ENCODE results near the gene PTDSS2. TPM values are rescaled to one million over a fixed set of nuclear protein-coding genes. Genes with fewer than 3 reads are reported as not detected.

Gene PTDSS2
- total and polyA plus RNA-seq, 2 of the 13 experiments (the other 11 are each of a cell fraction or from before 2014, with no cell fraction given): 21.7 to 26.4 TPM

- Histone ChIP-seq H3K36me3 (replicated peaks in 1 of 2; ENCODE audit: control insufficient read depth in 1 of 2, insufficient read depth in 2 of 2, low read length in 2 of 2) (peaks cover 15 to 47% of the 10 kb centered on the region in 2 experiments), H3K27ac (ENCODE audit: extremely low read length, insufficient read depth, low read length) (no peak overlapping the region), H4K20me1 (ENCODE audit: insufficient read depth, low read length) (no peaks in the 10 kb centered on the region), H3K9ac (ENCODE audit: insufficient read depth, low read depth, low read length) (no peak overlapping the region), H3K79me2 (ENCODE audit: insufficient read depth, low read length) (peaks cover 13% of the 10 kb centered on the region), H3K27me3 (ENCODE audit: control insufficient read depth in 1 of 2, insufficient read depth in 2 of 2, low read length in 2 of 2) (no peaks in the 10 kb centered on the region; a peak in 1 of 5 replicates), H3K4me3 (replicated peaks in 1 of 3; ENCODE audit: insufficient read depth in 1 of 3, low read depth in 2 of 3, low read length in 3 of 3) (no peak overlapping the region), H3K9me3 (ENCODE audit: low read length) (no peaks in the 10 kb centered on the region), H3K4me2 (ENCODE audit: low read depth, low read length) (no peak overlapping the region), H3K4me1 (ENCODE audit: insufficient read depth, low read length) (no peaks in the 10 kb centered on the region), H2AFZ (ENCODE audit: low read length) (no peak overlapping the region)
- WGBS (ENCODE audit: low lambda C conversion rate): 100% methylated on average over 13 of the region's 16 CpGs
- ChIA-PET CTCF (ENCODE audit: low intra/inter-chr PET ratio, low total read pairs) (no interaction called here), POLR2A (no interaction called here)
- peak; percentile 57 for TF ChIP-seq AGO2 (optimal IDR thresholded peaks at IDR 0.05; ENCODE audit: low read depth, low read length)
- TF ChIP-seq CAMTA2 (CRISPR knock-in tag; IDR thresholded peaks at IDR 0.05; ENCODE audit: borderline replicate concordance): no peak
- no peak for TF ChIP-seq ZNF761 (CRISPR knock-in tag; conservative IDR thresholded peaks at IDR 0.05)
- TF ChIP-seq CEBPG (CRISPR knock-in tag; IDR thresholded peaks at IDR 0.05): no peak
- no peak for TF ChIP-seq LCORL (IDR thresholded peaks at IDR 0.05)
- no peak for TF ChIP-seq LCORL (CRISPR knock-in tag; IDR thresholded peaks at IDR 0.05)
- no TSS peak for BruUV-seq (replicated peaks)
- in situ Hi-C loops (cut with HindIII; ENCODE audit: extremely low pct_ligation_motif_present, low pct_unique_long_range_greater_than_20kb) (no loop called here), intact Hi-C loops (cut with micrococcal nuclease; ENCODE audit: unreplicated experiment) (no loop called here)
- no peak for FAIRE-seq
- no peak for ATAC-seq
- DNase-seq (ENCODE audit: low spot score): no peak
Measured at GRCh38 chr11:462107-462890, 12.2 kb downstream of the PTDSS2 start.

- in situ Hi-C loops (cut with HindIII; ENCODE audit: extremely low pct_ligation_motif_present, low pct_unique_long_range_greater_than_20kb) (no loop called here), intact Hi-C loops (cut with micrococcal nuclease; ENCODE audit: unreplicated experiment) (no loop called here)
- DNase-seq (ENCODE audit: low spot score) (no peak), FAIRE-seq (no peak), ATAC-seq (no peak)
- no peak overlapping the region for H3K9ac ChIP-seq (ENCODE audit: insufficient read depth, low read depth, low read length)
- no peaks in the 10 kb centered on the region for H4K20me1 ChIP-seq (ENCODE audit: insufficient read depth, low read length)
- no peaks in the 10 kb centered on the region for H3K9me3 ChIP-seq (ENCODE audit: low read length)
- no peak overlapping the region for H3K4me2 ChIP-seq (ENCODE audit: low read depth, low read length)
- H3K4me1 ChIP-seq (ENCODE audit: insufficient read depth, low read length): peaks cover 8% of the 10 kb centered on the region
- TF ChIP-seq ZNF800 (CRISPR knock-in tag; IDR thresholded peaks at IDR 0.05): no peak
- no peak for TF ChIP-seq ZNF230 (CRISPR knock-in tag; IDR thresholded peaks at IDR 0.05)
- TF ChIP-seq AGO2 (optimal IDR thresholded peaks at IDR 0.05; ENCODE audit: low read depth, low read length): peak; percentile 43
- 97% methylated on average over 17 of the region's 24 CpGs for WGBS (ENCODE audit: low lambda C conversion rate)
- H3K27ac ChIP-seq (ENCODE audit: extremely low read length, insufficient read depth, low read length): no peak overlapping the region
- ChIA-PET POLR2A (no interaction called here), CTCF (ENCODE audit: low intra/inter-chr PET ratio, low total read pairs) (no interaction called here)
- H3K27me3 ChIP-seq (ENCODE audit: control insufficient read depth in 1 of 2, insufficient read depth in 2 of 2, low read length in 2 of 2): no peaks in the 10 kb centered on the region; a peak in 1 of 5 replicates
- no peak overlapping the region for H2AFZ ChIP-seq (ENCODE audit: low read length)
- BruUV-seq (replicated peaks): no TSS peak
- H3K79me2 ChIP-seq (ENCODE audit: insufficient read depth, low read length): peaks cover 3% of the 10 kb centered on the region
- no peak overlapping the region for H3K4me3 ChIP-seq (replicated peaks in 1 of 3; ENCODE audit: insufficient read depth in 1 of 3, low read depth in 2 of 3, low read length in 3 of 3)
- peaks cover 13 to 44% of the 10 kb centered on the region in 2 experiments for H3K36me3 ChIP-seq (replicated peaks in 1 of 2; ENCODE audit: control insufficient read depth in 1 of 2, insufficient read depth in 2 of 2, low read length in 2 of 2)
Measured at GRCh38 chr11:464316-464715, 14.2 kb downstream of the PTDSS2 start.
